Measurements from ENCODE around the gene LHPP.
"Not testable (repeated sequence)": the region's sequence is repeated elsewhere in the genome, so short reads cannot be mapped to it uniquely, and the experiment has no call there.

Gene LHPP

DNA sequence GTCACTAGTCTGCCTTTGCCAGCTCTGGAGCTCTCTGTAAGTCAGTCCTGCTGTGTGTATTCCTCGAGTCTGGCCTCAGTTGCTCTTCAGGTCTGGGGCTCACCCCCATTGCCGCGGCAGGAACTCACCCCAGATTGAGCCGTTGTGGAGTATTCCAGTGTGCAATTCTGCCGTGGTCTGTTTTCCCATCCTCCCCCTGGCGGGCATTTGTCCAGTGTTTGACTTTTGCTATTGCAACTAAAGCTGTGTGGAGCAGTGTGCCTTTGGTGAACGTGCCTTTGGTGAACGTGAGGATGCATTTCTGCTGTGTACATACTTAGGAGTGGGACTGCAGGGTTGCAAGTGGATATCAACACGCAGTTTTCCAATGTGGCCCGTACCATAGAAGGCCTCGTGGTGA lies 148.1 kb downstream of the LHPP start:
- TF ChIP-seq, protein P1, sequence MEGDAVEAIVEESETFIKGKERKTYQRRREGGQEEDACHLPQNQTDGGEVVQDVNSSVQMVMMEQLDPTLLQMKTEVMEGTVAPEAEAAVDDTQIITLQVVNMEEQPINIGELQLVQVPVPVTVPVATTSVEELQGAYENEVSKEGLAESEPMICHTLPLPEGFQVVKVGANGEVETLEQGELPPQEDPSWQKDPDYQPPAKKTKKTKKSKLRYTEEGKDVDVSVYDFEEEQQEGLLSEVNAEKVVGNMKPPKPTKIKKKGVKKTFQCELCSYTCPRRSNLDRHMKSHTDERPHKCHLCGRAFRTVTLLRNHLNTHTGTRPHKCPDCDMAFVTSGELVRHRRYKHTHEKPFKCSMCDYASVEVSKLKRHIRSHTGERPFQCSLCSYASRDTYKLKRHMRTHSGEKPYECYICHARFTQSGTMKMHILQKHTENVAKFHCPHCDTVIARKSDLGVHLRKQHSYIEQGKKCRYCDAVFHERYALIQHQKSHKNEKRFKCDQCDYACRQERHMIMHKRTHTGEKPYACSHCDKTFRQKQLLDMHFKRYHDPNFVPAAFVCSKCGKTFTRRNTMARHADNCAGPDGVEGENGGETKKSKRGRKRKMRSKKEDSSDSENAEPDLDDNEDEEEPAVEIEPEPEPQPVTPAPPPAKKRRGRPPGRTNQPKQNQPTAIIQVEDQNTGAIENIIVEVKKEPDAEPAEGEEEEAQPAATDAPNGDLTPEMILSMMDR (conservative IDR thresholded peaks at IDR 0.05; ENCODE audit: low read depth, low read length) = no peak
- no peak for DNase-seq (ENCODE audit: low read depth)
- no peak overlapping the region for H3K4me3 ChIP-seq (ENCODE audit: low read depth, low read length)

DNA sequence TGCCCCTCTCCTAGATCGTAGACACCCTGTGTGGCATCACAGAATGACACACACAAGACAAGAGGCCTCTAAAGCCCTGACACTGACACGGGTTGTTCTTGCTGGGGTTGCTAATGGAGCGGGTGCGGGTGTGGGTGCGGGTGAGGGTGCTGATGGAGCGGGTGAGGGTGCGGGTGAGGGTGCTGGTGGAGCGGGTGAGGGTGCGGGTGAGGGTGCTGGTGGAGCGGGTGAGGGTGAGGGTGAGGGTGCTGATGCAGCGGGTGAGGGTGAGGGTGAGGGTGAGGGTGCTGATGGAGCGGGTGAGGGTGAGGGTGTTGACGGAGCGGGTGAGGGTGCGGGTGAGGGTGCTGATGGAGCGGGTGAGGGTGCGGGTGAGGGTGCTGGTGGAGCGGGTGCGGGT lies 148.6 kb downstream of the LHPP start:
- not testable (repeated sequence) for H3K4me3 ChIP-seq (ENCODE audit: low read depth, low read length); DNase-seq (ENCODE audit: low read depth)

- not testable (repeated sequence) for H3K4me3 ChIP-seq (ENCODE audit: low read depth, low read length); DNase-seq (ENCODE audit: low read depth)
These were observed 149.2 kb downstream of the LHPP start for GRCh38 chr10:124610851-124611250.

DNA sequence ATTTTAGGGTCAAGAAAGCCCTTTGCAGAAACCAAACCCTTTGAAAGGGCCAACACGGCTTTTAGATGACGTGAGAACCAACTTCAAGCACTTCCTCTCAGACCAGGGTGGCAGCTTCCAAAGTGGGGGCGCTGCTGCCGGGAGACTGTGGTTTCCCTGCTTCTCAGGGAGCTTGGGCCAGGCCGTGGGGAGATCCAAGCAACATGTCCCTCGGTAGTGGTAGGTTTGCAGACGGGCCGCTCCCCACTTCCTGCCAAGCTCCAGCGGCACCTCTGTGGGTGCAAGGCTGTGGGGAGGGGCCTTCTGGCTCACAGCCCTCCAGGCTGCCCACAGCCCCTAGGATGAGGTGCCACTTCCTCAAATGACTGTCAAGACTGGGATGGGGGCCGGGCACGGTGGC lies 150.1 kb downstream of the LHPP start:
- TF ChIP-seq, protein P1 (conservative IDR thresholded peaks at IDR 0.05; ENCODE audit: low read depth, low read length) = no peak
- no peak overlapping the region for H3K4me3 ChIP-seq (ENCODE audit: low read depth, low read length)
- DNase-seq (ENCODE audit: low read depth) = no peak

GRCh38 chr10:124612611-124613498 lies 151.2 kb downstream of the LHPP start:
- H3K4me3 ChIP-seq (ENCODE audit: low read depth, low read length) = no peak overlapping the region
- TF ChIP-seq, protein P1 (conservative IDR thresholded peaks at IDR 0.05; ENCODE audit: low read depth, low read length) = no peak
- peak; percentile 43 for DNase-seq (ENCODE audit: low read depth)

- no peak overlapping the region for H3K4me3 ChIP-seq (ENCODE audit: low read depth, low read length)
- TF ChIP-seq, protein P1 (conservative IDR thresholded peaks at IDR 0.05; ENCODE audit: low read depth, low read length) = no peak
- DNase-seq (ENCODE audit: low read depth) = no peak
These were observed 152.5 kb downstream of the LHPP start for GRCh38 chr10:124614003-124614659.

- no peak for DNase-seq (ENCODE audit: low read depth)
- H3K4me3 ChIP-seq (ENCODE audit: low read depth, low read length) = no peak overlapping the region
- TF ChIP-seq, protein P1 (conservative IDR thresholded peaks at IDR 0.05; ENCODE audit: low read depth, low read length) = no peak
These were observed 153.6 kb downstream of the LHPP start for GRCh38 chr10:124615259-124615658.
